CD4-positive, alpha-beta T cell treated with Interleukin-1 beta for 1 hour (primary cell): ENCODE measurements around the gene BTBD2.

Source experiments
- DNase-seq, 2 donors: peaks; one replicate each; pipeline ENCODE4 v3.0.0-alpha.2; 2020 to 2022

Gene BTBD2

GRCh38 chr19:1981253-1981652 lies 34.3 kb downstream of the BTBD2 start:
- DNase-seq, result no peak

GRCh38 chr19:1980809-1981181 lies 34.7 kb downstream of the BTBD2 start:
- no peak for DNase-seq

- no peak for DNase-seq
Observed at GRCh38 chr19:1980091-1980808, 35.3 kb downstream of the BTBD2 start.

GRCh38 chr19:1979642-1980041 lies 35.9 kb downstream of the BTBD2 start:
- no peak for DNase-seq

- no peak for DNase-seq
Observed at GRCh38 chr19:1979017-1979416, 36.5 kb downstream of the BTBD2 start.

- no peak for DNase-seq
Observed at GRCh38 chr19:1978346-1978894, 37.1 kb downstream of the BTBD2 start.

- no peak for DNase-seq
Observed at GRCh38 chr19:1977120-1977519, 38.4 kb downstream of the BTBD2 start.

- no peak for DNase-seq
Observed at GRCh38 chr19:1975162-1975480, 40.4 kb downstream of the BTBD2 start.

- DNase-seq, result no peak
Observed at GRCh38 chr19:1974381-1975161, 40.9 kb downstream of the BTBD2 start.

GRCh38 chr19:1970806-1971502 lies 44.6 kb downstream of the BTBD2 start:
- no peak for DNase-seq

- DNase-seq, result no peak
Observed at GRCh38 chr19:1970003-1970805, 45.3 kb downstream of the BTBD2 start.

GRCh38 chr19:1969176-1970002 lies 46.1 kb downstream of the BTBD2 start:
- DNase-seq, result no peak

- no peak for DNase-seq
Observed at GRCh38 chr19:1968279-1969175, 47.0 kb downstream of the BTBD2 start.

- DNase-seq, result peak; percentile 25 to 30
Observed at GRCh38 chr19:1967087-1967608, 48.4 kb downstream of the BTBD2 start.

GRCh38 chr19:1962674-1963073 lies 52.8 kb downstream of the BTBD2 start:
- DNase-seq, result no peak

- DNase-seq, result no peak
Observed at GRCh38 chr19:1961000-1961883, 54.3 kb downstream of the BTBD2 start.

GRCh38 chr19:1959928-1960589 lies 55.5 kb downstream of the BTBD2 start:
- DNase-seq, result no peak

GRCh38 chr19:1957562-1958248 lies 57.8 kb downstream of the BTBD2 start:
- no peak for DNase-seq
